Peyer's patch (tissue), 4 donors: ENCODE data around the gene MYRIP. TPM values are rescaled to one million over a fixed set of nuclear protein-coding genes. Genes with fewer than 3 reads are reported as not detected.

Experiments used
- DNase-seq, 3 donors: peaks; one replicate each; pipeline ENCODE4 v3.0.0-alpha.2; 2017 to 2019
- H3K27ac ChIP-seq, 4 donors: fragments of 200-600 bp; sonication (generic); one replicate each; pipeline ENCODE4 v1.5.1; 2016 to 2019
- H3K27me3 ChIP-seq, 2 donors: fragments of 200-600 bp; sonication (generic); one replicate each; pipeline ENCODE4 v1.5.1; 2019
- H3K36me3 ChIP-seq, 3 donors: fragments of 200-600 bp; sonication (generic); one replicate each; pipeline ENCODE4 v1.5.1; 2016 to 2019
- H3K4me1 ChIP-seq, 4 donors: fragments of 200-600 bp; sonication (generic); one replicate each; pipeline ENCODE4 v1.5.1; 2016 to 2019
- H3K4me3 ChIP-seq, 4 donors: fragments of 200-600 bp; sonication (generic); 1 replicate in 3 of 4; 2 replicates in 1 of 4; pipeline ENCODE4 v1.5.1; 2016 to 2019; ENCODE audit warnings: mild to moderate bottlenecking in 1 of 4
- H3K9me3 ChIP-seq, 4 donors: fragments of 200-600 bp; sonication (generic); one replicate each; pipeline ENCODE4 v1.5.1; 2016 to 2019; ENCODE audit warnings: mild to moderate bottlenecking in 1 of 4
- POLR2A ChIP-seq, 2 donors: fragments of 450-650 bp; IDR thresholded peaks; one replicate each; pipeline ENCODE4 v1.5.1; 2017; ENCODE audit warnings: antibody characterized with exemption in 2 of 2, mild to moderate bottlenecking in 2 of 2, moderate library complexity in 2 of 2
- total RNA-seq, 4 donors: library from RNA; depleted of rRNA; stranded (reverse); fragments of >200 nt; gene quantifications; one replicate each; pipeline ENCODE4 v1.1.0, GENCODE V29; 2016
- TF ChIP-seq, protein P1 (sequence below), 6 experiments: fragments of 450-650 bp in 4 of 6; fragments of 200-600 bp in 2 of 6; sonication (generic) in 1 of 6; IDR thresholded peaks; one replicate each; pipeline ENCODE4 v1.5.1; 2017 to 2019; ENCODE audit warnings: antibody characterized with exemption in 6 of 6, mild to moderate bottlenecking in 3 of 6, moderate library complexity in 1 of 6

MYRIP gene
- total RNA-seq, 4 donors from 2014 or later, result 6.0 to 12.4 (median 8.3) TPM

DNA sequence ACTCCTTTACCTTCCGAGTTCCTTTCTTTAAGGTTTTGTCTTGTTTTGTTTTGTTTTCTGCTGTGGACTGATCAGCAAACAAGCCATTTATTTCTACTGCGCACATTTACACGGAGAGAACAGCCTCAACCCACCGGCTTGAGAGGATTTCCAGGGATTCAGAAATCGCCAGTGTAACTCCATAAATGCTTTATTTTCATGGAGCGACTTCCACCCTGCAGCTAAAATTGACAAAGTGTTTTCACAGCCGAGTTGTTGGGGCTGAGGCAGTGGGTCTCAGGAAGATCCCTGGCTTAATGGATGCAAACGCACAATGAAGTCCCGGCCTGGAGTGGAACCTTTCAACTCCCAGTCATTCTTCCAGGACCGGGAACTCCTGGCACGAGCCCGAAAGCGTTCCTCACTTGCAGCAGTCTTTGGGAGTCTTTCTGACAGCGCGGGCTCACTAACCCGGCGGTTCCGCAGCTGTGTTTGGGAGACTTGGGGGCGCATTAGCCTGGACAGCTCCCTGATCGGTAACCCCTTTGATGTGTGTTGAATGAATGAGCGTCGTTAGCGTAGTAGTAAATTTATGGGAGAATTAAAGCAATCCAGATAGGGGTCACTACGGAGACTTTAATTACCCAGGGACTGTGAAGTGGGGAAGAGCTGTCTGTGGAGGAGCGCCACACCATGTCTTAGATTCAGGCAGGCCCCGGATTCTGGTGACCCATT, 785 bp upstream of the MYRIP start:
- H3K9me3 ChIP-seq, result no peaks in the 10 kb centered on the region
- H3K4me3 ChIP-seq, result peak overlapping the region in 2 of 4 donors; percentile 59 to 64
- TF ChIP-seq, protein P1, sequence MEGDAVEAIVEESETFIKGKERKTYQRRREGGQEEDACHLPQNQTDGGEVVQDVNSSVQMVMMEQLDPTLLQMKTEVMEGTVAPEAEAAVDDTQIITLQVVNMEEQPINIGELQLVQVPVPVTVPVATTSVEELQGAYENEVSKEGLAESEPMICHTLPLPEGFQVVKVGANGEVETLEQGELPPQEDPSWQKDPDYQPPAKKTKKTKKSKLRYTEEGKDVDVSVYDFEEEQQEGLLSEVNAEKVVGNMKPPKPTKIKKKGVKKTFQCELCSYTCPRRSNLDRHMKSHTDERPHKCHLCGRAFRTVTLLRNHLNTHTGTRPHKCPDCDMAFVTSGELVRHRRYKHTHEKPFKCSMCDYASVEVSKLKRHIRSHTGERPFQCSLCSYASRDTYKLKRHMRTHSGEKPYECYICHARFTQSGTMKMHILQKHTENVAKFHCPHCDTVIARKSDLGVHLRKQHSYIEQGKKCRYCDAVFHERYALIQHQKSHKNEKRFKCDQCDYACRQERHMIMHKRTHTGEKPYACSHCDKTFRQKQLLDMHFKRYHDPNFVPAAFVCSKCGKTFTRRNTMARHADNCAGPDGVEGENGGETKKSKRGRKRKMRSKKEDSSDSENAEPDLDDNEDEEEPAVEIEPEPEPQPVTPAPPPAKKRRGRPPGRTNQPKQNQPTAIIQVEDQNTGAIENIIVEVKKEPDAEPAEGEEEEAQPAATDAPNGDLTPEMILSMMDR (IDR thresholded peaks at IDR 0.05), result no peak
- no peak for TF ChIP-seq POLR2A (IDR thresholded peaks at IDR 0.05)
- no peaks in the 10 kb centered on the region for H3K36me3 ChIP-seq
- H3K27me3 ChIP-seq, result peaks cover 0 to 12% of the 10 kb centered on the region in 2 donors
- peaks cover 0 to 11% (median 0%) of the 10 kb centered on the region in 4 donors for H3K4me1 ChIP-seq
- DNase-seq, result peak in 1 of 3 donors; percentile 46
- H3K27ac ChIP-seq, result no peak overlapping the region

DNA sequence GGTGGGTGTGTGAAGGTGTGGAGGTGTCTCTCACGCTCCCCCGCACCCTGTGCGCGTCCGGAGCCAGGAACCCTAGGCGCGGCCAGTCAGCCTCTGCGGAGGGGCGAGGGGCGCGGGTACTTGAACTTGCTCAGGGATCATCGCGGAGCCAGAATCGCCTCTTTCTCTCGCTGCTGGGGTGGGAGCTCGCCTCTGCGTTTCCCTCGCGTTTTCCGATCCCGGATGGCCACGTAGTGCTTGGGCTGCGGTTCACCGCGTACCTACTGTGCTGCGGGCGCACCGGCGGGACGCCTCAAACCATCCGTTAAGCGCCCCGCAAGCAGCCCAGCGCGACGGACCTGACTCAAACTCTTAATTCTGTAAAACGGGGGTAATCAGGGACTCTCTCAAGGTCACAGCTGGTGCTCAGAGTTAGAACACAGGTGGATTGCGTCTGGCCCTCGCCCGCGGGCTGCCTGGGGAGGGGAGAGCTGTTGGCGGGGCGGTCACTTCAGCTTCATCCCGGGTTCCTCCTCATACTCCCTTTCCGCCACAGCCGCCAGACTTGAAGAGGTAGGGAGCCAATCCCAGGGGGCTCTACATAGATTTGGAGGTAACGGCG, 686 bp downstream of the MYRIP start:
- Histone ChIP-seq H3K9me3 (no peaks in the 10 kb centered on the region), H3K36me3 (no peaks in the 10 kb centered on the region), H3K27ac (peak overlapping the region in 2 of 4 donors; percentile 32 to 39), H3K4me1 (peaks cover 0 to 11% (median 0%) of the 10 kb centered on the region in 4 donors), H3K4me3 (peak overlapping the region; percentile 24 to 64 (median 44)), H3K27me3 (peaks cover 0 to 12% of the 10 kb centered on the region in 2 donors)
- DNase-seq, result peak in 1 of 3 donors; percentile 48
- TF ChIP-seq, protein P1 (IDR thresholded peaks at IDR 0.05), result no peak
- no peak for TF ChIP-seq POLR2A (IDR thresholded peaks at IDR 0.05)

DNA sequence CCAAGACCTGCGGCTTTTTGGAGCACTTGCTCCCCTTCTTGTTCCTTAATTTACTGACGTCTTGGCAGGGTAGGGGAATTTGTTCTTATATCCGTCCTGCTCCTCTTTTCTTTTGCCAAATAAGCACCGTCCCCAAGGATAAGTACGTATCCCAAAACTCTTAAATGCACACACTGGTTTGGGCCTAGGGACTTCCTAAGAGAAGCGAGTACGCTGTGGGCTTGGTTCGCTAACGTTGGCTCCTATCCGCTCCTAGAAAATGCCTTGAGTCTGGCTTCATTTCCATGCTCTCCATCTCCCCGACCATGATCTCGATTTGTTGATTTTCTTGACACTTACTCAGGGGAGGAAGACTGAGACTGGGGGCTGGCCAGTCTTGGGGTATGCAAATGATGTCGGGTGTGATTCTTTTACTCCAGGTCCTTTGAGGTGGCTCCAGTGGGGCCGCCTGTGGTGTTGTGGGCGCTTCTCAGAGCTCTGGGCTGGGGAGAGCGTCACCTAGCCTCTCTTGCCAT, 1.3 kb downstream of the MYRIP start:
- Histone ChIP-seq H3K27ac (no peak overlapping the region), H3K9me3 (no peaks in the 10 kb centered on the region), H3K4me3 (peak overlapping the region in 3 of 4 donors; percentile 30 to 64 (median 59)), H3K27me3 (peaks cover 0 to 12% of the 10 kb centered on the region in 2 donors), H3K4me1 (peaks cover 0 to 11% (median 0%) of the 10 kb centered on the region in 4 donors), H3K36me3 (no peaks in the 10 kb centered on the region)
- TF ChIP-seq, protein P1 (IDR thresholded peaks at IDR 0.05), result no peak
- no peak for TF ChIP-seq POLR2A (IDR thresholded peaks at IDR 0.05)
- no peak for DNase-seq

DNA sequence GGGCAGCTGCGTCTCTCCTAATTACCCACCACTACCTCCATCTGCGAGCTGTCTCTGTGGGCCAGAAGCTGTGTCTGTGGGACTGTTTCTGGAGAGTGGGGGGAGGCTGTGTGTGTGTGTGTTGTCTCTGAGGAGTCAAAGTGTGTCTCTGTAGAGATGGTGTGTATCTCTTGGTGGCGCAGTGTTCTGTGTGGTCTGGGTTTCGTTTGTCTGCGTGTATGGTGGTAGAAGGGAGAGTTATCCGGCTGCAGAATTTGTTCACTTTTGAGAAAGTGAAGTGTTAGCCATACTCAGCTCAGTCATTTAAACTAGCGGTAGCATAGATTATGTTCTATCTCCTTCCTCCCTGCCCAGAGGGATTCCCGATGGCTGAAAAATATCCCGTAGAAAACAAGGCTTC, 2.2 kb downstream of the MYRIP start:
- H3K36me3 ChIP-seq, result no peaks in the 10 kb centered on the region
- H3K4me1 ChIP-seq, result peaks cover 0 to 11% (median 0%) of the 10 kb centered on the region in 4 donors
- H3K4me3 ChIP-seq, result peak overlapping the region in 1 of 4 donors; percentile 64
- no peak for TF ChIP-seq POLR2A (IDR thresholded peaks at IDR 0.05)
- TF ChIP-seq, protein P1 (IDR thresholded peaks at IDR 0.05), result no peak
- DNase-seq, result no peak
- H3K27ac ChIP-seq, result no peak overlapping the region
- H3K27me3 ChIP-seq, result peaks cover 0 to 12% of the 10 kb centered on the region in 2 donors
- H3K9me3 ChIP-seq, result no peaks in the 10 kb centered on the region

DNA sequence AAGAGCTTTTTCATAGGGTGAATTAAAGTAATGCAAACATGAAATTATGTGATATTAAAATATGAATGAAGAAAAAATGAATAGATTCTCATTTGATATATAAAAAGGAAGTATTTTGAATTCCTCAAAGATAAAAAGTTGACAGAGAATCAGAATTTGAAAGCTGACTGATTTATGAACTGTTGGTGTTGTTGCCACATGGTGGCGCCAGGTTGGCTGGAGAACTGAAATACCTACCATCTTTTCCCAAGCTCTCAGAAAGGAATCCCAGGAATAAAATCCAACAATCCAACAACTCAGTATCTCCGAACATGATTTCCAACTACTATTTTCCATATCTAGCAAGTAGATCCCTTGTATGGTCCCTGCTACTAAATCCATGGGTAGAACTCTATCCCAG, 3.1 kb downstream of the MYRIP start:
- no peaks in the 10 kb centered on the region for H3K9me3 ChIP-seq
- no peak overlapping the region for H3K4me3 ChIP-seq
- H3K36me3 ChIP-seq, result no peaks in the 10 kb centered on the region
- peaks cover 0 to 11% (median 0%) of the 10 kb centered on the region in 4 donors for H3K4me1 ChIP-seq
- H3K27me3 ChIP-seq, result peaks cover 0 to 12% of the 10 kb centered on the region in 2 donors
- no peak overlapping the region for H3K27ac ChIP-seq
- TF ChIP-seq, protein P1 (IDR thresholded peaks at IDR 0.05), result peak in 3 of 6 experiments; percentile 42 to 59 (median 48)
- no peak for TF ChIP-seq POLR2A (IDR thresholded peaks at IDR 0.05)
- peak in 2 of 3 donors; percentile 49 to 56 for DNase-seq
